GM12873 (cell line): ENCODE data around the gene CYP2C18.

Experiments used
- TF ChIP-seq, protein P1 (sequence below): IDR thresholded peaks from 2 replicates; pipeline ENCODE4 v1.5.1; 2012; ENCODE audit warnings: low read depth, mild to moderate bottlenecking, moderate library complexity, low read length, control low read depth; ENCODE audit not compliant: insufficient read depth; ENCODE audit errors: missing control alignments

The CYP2C18 gene

GRCh38 chr10:94673614-94674321 is 9.8 kb upstream of the CYP2C18 start:
- TF ChIP-seq, protein P1, sequence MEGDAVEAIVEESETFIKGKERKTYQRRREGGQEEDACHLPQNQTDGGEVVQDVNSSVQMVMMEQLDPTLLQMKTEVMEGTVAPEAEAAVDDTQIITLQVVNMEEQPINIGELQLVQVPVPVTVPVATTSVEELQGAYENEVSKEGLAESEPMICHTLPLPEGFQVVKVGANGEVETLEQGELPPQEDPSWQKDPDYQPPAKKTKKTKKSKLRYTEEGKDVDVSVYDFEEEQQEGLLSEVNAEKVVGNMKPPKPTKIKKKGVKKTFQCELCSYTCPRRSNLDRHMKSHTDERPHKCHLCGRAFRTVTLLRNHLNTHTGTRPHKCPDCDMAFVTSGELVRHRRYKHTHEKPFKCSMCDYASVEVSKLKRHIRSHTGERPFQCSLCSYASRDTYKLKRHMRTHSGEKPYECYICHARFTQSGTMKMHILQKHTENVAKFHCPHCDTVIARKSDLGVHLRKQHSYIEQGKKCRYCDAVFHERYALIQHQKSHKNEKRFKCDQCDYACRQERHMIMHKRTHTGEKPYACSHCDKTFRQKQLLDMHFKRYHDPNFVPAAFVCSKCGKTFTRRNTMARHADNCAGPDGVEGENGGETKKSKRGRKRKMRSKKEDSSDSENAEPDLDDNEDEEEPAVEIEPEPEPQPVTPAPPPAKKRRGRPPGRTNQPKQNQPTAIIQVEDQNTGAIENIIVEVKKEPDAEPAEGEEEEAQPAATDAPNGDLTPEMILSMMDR = no peak

GRCh38 chr10:94676496-94676895 is 7.0 kb upstream of the CYP2C18 start:
- TF ChIP-seq, protein P1 = no peak

GRCh38 chr10:94677691-94678090 is 5.8 kb upstream of the CYP2C18 start:
- TF ChIP-seq, protein P1 = peak; percentile 46

GRCh38 chr10:94678475-94678874 is 5.1 kb upstream of the CYP2C18 start:
- TF ChIP-seq, protein P1 = no peak

DNA sequence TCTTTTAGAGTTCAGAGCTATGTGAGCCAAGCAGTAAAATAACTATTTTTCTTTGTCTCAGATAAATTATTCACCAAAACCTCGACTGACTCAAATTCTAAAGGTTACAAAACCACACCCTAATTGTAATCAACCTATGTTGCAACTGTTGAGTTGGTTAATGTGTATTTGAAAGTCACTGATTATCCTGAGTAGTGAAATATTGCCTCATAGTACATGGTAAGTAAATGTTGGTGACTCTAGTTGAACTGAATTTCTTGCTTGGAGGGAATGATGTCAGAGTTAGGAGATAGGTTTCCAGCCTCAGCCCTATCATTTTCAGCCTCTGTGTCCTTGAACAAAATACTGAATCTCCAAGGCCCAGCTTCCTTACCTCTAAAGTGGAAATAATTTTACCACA is 3.0 kb upstream of the CYP2C18 start:
- TF ChIP-seq, protein P1 = no peak

DNA sequence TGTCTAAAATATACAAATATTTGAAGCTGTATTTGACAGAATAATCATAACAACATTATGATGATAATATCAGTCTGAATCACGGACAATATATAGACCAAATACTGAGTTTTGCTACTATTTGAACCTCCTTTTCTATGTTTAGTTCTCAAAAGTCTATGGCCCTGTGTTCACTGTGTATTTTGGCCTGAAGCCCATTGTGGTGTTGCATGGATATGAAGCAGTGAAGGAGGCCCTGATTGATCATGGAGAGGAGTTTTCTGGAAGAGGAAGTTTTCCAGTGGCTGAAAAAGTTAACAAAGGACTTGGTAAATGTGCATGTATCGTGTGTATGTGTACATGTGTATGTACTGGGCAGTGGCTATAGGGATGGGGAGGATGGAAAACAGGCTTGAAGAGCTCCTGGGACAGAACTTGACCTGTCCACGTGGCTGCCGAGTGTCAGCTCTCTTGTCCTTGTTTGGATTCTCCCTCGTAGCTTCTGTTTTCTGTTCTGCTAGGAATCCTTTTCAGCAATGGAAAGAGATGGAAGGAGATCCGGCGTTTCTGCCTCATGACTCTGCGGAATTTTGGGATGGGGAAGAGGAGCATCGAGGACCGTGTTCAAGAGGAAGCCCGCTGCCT is 4.2 kb downstream of the CYP2C18 start:
- TF ChIP-seq, protein P1 = no peak

GRCh38 chr10:94706089-94706488 is 22.6 kb downstream of the CYP2C18 start:
- TF ChIP-seq, protein P1 = no peak
